GM21717 (cell line): Measurements from ENCODE around the gene DNMT3L.
A peak's percentile ranks its signal among the peaks of the same experiment; 100 is the strongest.
"Not testable (repeated sequence)": the region's sequence is repeated elsewhere in the genome, so short reads cannot be mapped to it uniquely, and the experiment has no call there.

Experiments
- ATAC-seq: cut with Tn5 transposase; IDR thresholded peaks from one replicate; pipeline ENCODE4 v1.9.1; 2021; ENCODE audit warnings: mild to moderate bottlenecking, moderate library complexity; ENCODE audit not compliant: unreplicated experiment

DNMT3L gene

DNA sequence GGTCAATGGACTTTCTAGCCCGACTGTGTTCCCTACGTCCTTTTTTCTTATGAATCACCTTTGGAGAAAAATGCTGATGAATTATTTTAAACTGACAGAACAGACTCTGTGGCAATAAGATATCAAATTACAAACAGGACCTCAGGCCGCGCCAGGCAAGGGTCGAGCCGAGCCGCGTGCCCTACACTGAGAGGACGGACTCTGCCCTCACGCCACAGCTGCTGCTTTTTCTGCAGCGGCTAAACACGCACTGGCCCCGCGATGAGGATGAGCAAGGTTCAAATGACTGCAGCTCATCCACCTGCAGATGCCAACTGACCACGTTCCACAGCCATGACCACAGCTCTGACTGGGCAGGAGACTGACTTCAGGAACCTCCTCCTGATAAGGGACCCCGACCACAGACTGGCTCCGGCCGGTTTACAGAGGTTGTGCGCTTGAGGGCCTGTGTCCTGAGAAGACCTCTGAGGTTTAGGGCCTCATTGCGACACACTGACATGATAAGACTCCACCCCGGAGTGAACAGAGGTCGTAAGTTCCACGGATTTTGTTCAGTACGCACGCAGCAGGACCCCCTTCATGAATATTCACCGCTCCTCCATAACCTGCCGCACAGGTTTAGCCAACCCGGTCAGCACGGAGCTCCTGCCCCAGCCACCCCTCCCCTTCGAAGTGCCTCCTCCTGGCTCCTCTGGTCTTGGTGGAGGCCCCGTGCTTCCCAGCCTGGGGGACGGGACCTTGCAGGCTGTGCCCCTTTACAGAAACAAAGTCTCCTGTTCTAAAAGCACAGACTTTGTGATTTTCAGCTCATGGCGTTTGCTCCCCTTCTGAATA is 12.3 kb downstream of the DNMT3L start:
- not testable (repeated sequence) for ATAC-seq

DNA sequence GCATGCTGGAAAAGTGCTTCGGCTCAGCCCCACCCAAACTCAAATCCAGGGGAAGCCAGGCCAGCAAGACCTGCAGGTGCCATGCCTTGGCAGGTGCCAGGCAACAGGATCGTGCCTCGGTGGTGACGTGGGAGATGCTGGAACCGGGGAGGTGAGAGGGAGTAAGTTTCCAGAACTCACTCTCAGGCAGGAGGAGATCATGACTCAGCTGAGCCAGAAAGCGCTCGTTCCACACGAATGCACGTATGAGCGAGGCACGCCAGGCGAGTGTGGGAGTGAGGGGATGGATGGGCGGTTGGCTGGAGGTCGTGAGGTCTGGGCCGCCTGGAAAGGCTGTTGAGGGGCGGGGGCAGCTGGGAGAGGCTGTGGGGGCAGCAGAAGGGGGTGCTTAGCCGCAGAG is 13.8 kb downstream of the DNMT3L start:
- not testable (repeated sequence) for ATAC-seq

DNA sequence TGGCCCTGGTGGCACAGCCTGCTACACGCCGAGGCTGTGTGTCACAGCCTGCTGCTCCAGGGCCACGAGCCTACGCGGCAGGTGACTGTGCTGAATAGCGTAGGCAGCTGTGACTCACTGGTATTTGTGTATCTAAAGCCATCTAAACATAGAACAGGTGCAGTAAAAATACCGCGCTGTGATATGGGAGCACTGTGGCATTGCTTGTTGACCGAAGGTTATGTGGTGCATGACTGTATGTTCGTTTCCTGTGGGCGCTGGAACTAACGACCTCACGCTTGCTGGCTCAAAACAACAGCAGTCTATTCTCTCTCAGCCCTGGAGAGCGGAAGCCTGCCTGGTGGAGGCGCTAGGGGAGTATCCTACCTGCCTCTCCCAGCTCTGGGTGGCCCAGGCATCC is 17.7 kb downstream of the DNMT3L start:
- ATAC-seq, result peak; percentile 50

DNA sequence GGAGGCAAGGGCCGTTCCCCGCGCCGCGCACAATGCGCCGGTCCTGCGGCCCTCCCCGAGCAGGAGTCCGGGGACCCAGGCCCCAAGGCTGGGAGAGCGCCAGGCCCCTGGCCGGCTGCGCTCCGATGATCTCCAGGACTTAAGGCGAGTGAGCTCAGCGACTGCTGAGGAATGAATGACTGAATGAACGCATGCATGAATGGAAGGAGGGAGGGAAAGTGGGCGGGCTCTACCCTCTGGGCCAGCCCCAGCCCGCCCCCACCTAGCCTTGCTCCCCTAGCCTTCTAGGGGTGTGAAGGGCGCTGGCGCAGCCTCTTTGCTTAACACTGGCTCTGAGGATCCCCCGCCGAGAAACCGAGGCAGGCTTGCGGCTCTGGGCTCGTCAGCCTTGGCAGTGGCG is 20.4 kb downstream of the DNMT3L start:
- ATAC-seq, result peak; percentile 29

DNA sequence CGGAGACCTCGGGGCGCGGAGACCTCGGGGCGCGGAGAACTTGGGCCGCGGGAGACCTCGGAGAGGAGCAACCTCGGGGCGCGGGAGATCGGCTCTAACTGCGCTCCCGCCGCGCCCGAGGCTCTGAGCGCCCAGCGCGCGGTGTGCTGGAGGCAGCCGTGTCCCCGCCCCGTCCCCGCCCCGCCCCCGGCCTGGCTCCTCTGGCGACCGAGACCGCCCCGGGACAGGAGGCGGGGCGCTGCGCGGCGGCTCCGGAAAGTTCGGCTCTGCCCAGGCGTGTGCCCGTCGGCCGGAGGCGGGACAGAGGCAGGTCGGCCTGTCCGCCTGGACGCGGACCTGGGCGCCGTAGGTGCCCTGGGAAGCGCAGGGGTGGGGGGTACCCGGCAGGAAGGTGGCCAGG is 20.9 kb downstream of the DNMT3L start, which contains the start of gene ICOSLG:
Gene ICOSLG, minus strand, starts transcription at position 102 of the 400 bp plus-strand sequence. CDS start 126 bp downstream, outside the sequence.
- ATAC-seq, result peak; percentile 47

DNA sequence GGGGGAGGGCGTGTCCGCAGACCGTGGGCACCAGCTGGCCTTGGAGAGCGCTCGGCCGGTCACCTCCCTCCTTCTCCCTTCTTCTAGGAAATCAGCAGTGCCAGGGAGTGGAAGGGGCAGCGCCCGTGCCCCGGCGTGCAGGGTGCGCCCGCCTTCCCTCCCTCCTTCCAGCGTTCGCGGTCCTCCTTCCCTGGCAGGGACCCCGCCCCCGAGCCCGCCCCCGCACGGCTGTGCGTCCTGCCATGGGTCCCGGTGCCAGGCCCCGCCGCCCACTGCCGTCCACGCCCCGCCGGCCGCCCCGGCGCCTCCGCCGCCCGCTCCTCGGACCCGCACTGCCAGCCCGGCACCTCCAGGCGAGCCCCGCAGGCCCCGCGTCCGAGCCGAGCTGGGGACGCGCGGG is 21.3 kb downstream of the DNMT3L start:
- not testable (repeated sequence) for ATAC-seq

DNA sequence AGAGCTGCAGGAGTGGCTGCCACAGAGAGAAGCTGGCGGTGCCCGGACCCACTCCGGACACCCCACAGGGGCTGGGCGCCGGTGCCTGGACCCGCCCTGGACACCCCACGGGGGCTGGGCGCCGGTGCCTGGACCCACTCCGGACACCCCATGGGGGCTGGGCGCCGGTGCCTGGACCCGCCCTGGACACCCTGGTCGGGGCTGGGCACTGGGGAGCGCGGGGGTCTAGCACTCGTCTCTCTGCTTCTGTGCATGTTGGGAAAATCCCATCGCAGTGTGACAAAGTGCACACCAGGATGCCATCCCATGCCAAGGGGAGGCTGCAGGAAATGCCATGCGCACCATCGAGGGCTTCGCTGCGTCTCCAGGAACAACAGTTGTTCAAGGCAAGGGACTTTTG is 32.1 kb downstream of the DNMT3L start:
- ATAC-seq, result not testable (repeated sequence)

DNA sequence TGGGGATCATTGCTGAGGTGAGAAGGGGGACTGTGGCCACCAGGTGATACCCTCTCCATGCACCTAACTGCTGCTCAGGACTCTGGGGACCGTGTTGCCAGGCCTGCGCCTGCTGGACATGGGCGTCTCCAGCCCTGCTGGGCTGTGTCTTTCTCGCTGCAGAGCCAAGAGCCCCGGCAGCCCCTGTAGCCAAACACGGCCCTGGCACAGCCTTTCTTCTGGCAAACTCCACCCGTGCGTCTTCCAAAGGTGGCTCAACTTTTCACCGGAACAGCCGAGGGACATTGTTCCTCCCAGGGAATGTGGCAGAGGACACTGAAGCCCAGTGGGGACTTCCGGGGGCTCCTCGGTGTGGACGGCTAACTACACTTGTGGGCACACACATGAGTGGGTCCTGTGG is 33.6 kb downstream of the DNMT3L start:
- not testable (repeated sequence) for ATAC-seq

DNA sequence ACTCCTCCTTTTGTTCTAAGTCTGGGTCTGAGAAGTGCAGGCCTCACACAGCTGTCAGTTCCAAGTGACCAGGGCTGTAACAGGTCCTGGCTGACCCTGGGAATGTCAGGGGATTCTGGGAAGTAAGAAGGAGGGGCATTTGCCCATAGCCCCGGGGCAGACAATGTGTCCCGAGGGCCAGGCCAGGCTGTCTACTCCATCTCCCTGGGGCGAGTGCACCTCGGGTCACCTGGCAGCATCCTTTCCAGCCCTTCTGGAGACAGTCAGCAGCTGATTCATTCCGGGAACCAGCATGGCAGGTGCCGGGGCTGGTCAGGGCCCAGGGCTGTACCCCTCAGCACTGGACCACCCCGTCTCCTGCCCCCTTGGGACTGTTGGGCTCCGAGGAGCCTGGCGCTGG is 34.1 kb downstream of the DNMT3L start:
- not testable (repeated sequence) for ATAC-seq

DNA sequence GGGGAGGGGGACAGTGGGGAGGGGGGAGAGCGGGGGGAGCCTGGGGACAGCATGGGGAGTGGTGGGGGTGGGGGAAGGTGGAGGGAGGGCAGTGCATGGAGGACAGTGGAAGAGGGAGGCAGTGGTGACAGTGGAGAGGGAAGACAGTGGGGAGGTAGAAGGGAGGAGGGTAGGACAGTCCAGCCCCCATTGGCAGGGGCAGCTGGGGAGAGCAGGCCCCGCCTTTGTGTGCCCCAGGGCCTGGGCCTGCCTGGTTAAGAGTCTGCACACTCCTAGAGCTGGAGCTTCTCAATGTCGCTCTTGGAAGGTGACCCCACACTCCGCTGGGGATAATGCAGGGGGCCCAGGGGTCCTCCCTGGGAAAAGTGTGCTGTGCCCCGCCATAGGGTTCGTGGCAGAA is 36.1 kb downstream of the DNMT3L start:
- not testable (repeated sequence) for ATAC-seq

DNA sequence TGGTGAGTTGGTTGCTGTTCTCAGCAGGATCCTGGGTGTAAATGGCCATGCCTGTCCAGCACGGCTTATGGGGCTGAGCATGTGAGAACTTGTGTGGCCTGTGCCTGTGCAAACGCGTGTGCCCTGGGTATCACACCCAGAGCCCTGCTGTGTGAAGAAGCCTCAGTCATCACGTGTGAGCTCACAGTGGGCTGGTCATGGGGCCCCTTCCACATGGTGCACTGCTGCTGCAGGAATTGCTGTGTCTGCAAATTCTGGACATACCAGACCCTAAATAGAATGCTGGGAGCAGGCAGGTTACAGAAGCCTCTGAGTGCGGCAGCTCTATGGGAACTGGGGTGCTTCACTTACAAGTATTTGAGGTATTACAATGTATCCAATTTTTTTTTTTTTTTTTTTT is 38.4 kb downstream of the DNMT3L start:
- ATAC-seq, result not testable (repeated sequence)

DNA sequence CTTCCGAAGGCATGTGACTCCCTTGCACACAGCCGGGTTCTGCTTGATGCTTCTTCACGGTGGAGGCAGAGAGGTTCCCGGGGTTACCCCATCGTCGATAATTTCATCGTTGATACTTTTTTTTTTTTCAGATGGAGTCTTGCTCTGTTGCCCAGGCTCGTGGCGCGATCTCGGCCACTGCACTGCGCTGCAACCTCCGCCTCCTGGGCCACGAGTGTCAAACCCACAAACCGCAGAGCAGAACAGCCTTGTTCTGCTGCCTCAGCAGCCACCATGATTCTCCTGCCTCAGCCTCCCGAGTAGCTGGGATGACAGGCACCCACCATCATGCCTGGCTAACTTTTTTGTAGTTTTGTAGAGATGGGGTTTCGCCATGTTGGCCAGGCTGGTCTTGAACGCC is 41.0 kb downstream of the DNMT3L start:
- not testable (repeated sequence) for ATAC-seq

DNA sequence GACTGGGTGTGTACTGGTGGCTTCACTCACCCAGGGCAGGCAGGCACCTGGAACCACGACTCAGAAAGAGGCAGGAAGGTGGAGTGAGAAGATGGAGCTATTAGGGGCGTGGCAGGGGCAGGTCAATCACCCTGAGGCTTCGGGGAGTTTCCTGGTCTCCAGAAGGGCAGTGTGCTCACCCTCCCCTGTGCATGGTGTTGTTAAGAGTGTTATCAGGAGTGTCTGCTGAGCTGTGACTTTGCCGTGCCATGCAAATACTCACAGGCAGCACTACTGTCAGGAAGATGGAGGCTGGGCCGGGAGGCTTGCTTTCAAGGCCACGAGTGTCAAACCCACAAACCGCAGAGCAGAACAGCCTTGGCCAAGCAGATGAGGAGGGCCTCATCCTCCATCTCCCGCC is 43.2 kb downstream of the DNMT3L start:
- ATAC-seq, result not testable (repeated sequence)

DNA sequence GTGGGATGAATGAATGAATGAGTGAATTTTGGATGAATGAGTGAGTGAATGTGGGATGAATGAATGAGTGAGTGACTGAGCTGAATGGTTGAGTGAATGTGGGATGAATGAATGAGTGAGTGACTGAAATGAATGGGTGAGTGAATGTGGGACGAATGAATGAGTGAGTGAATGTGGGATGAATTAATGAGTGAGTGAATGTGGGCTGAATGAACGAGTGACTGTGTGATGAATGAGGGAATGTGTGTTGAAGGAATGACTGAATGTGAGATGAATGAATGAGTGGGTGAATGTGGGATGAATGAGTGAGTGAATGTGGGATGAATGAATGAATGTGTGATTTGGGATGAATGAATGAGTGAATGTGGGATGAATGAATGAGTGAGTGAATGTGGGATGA is 49.7 kb downstream of the DNMT3L start:
- ATAC-seq, result not testable (repeated sequence)

DNA sequence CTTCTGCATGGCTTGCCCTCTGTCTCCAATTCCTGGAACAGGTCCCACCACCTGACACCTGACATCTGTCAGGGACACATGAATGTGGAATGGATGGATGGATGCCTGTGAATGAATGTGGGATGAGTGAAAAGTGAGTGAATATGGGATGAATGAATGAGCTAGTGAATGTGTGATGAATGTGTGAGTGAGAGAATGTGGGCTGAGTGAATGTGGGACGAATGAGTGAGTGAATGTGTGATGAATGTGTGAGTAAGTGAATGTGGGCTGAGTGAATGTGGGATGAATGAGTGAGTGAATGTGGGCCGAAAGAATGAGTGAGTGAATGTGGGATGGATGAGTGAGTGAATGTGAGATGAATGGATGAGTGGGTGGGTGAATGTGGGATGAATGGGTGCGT is 50.1 kb downstream of the DNMT3L start:
- ATAC-seq, result not testable (repeated sequence)

DNA sequence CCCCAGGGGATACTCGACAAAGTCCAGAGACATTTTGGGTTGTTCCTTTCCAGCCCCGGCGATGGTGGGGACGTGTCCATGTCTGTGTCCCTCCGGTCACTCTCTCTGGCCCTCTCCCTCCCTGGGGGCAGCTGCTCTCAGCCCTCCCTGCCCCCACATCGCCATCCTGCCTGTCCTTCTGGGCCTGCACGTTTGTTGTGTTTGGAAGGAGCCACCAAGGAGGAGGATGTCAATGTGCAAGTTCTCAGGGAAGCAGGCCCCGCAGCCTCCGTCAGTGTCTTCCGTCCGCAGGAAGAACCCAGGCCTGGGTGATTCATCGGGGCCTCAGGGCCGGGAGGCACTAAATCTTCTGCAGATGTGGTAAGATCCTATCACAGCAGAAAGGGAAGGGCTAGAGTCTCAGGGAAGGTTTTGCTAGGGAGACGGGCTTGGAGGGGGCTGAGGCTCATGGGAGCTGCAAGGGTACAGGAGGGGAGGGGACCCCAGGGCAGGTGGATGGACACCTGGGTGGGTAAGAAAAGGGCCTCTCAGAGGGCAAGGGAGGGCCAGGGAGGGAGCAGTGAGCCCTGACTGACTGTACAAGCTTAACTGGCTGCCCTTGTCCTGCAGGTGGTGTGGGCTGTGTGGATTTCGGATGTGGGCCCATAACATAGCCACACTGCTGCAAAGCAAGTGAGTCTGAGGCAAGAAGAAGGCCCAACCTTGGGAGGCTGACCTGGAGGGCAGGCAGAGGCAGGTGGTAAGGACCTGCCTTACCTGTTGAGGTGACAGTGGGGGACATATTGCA is 53.6 kb downstream of the DNMT3L start:
- ATAC-seq, result peak; percentile 7

DNA sequence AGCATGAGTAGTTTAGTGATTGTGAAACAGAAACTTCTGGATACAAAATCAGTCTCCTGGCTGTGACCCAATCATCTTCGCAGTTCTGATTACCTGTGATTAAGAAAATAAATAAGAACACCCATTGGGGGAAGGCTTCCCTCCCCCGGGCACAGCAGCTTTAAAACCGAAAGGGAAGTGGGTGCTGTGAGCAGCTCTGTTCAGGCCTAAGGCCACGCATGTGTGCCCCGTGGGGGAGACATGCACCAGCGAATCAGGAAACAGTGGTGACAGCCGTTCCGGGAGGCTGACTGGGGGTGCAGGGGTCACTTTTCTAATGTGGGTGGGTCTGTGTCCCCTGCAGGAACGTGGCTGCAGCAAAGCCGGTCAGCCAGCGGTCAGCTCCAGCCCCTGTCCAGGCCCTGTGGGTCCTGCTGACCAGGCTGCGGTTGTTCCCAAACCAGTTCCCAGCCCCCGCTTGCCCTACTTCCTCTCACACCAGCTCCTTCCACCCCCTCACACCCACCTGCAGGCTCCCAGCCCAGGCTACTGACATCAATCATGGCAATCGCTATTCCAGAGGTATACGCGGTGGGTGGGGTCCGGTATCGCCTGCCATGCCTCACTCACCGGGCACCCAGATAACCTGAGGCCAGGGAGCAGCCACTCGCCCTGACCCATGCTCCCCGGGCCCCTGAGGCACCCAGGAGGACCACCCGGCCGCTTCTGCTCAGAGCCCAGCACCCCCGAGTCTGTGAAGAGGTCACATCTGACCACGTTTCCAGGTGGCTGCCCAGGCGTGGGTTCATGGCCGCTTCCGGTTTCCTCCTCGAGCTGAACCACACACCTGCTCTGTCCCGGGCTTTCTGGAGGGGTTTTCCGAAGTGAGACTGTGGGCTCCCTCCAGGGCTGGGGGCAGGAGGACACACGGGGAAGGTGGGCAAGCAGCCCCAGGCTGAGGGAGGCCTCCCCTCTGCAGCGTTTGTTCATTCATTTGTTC is 54.7 kb downstream of the DNMT3L start:
- ATAC-seq, result peak; percentile 58

DNA sequence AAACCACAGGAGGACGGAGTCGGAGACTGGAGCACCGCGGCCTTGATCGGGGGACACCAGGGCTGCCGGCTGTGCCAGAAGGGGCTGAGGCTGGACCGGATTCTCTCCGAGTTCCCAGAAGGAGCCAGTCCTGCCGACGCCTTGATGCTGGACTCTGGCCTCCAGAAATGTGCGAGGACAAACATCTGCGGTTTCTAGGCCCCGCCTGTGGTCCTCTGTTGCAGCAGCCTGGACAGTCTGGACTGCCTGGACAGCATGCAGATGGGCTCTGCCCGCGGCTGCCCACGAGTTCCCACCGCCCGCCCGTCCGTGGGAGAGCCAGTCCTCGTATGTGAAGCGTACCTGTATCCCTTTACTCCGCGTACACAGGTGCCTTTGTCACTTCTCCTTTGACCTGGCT is 55.5 kb downstream of the DNMT3L start:
- not testable (repeated sequence) for ATAC-seq

DNA sequence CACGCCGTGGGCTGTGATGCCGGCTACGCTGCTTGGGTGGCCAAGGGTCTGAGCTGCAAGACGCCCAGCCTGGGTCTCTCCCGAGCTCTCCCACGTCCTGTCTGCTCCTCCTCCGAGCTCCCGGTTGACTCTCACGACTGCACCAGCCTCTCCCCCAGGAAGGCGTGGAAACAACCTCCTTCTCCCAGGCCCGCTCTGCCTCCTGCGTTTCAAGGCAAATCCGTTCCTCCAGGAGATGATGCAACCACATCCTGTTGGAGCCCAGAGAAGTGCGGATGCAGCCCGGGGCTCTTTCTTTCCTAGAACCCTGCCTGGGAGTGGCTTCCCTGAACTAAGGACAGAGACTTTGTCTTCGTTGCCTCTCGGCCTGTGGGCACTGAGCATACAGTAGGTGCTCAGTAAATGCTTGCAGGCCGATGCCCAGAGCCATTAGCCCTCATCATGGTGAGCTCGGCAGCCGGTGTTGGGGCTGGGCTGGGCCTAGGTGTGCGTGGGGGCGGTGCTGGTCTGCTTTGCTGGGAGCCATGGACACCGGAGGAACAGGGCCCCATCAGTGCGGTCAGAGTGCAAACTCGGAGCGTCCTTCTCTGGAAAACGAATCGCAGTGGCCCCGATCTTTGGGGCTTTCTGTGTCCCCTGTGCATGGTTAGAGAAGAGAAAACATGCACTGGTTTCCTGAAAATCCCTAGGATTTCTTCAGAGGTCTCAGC is 59.0 kb downstream of the DNMT3L start:
- ATAC-seq, result not testable (repeated sequence)

DNA sequence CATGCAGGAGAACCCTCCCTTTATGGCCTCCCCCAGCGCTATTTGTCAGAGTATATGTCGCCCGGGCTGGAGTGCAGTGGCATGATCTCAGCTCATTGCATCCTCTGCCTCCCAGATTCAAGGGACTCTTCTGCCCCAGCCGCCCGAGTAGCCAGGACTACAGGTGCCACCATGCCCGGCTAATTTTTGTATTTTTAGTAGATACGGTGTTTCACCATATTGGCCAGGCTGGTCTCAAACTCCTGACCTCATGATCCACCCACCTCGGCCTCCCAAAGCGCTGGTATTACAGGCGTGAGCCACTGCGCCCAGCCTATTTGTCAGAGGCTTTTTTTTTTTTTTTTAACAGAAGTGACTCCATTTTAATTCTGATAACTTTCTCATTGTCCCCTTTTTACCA is 61.7 kb downstream of the DNMT3L start:
- ATAC-seq, result not testable (repeated sequence)
